Measurements from ENCODE around the gene NLRX1. TPM values are rescaled to one million over a fixed set of nuclear protein-coding genes. Genes with fewer than 3 reads are reported as not detected.
A peak's percentile ranks its signal among the peaks of the same experiment; 100 is the strongest.

Gene NLRX1
- total RNA-seq, 4 donors from 2014 or later, result 7.9 to 26.0 (median 14.7) TPM

- TF ChIP-seq, protein P1, sequence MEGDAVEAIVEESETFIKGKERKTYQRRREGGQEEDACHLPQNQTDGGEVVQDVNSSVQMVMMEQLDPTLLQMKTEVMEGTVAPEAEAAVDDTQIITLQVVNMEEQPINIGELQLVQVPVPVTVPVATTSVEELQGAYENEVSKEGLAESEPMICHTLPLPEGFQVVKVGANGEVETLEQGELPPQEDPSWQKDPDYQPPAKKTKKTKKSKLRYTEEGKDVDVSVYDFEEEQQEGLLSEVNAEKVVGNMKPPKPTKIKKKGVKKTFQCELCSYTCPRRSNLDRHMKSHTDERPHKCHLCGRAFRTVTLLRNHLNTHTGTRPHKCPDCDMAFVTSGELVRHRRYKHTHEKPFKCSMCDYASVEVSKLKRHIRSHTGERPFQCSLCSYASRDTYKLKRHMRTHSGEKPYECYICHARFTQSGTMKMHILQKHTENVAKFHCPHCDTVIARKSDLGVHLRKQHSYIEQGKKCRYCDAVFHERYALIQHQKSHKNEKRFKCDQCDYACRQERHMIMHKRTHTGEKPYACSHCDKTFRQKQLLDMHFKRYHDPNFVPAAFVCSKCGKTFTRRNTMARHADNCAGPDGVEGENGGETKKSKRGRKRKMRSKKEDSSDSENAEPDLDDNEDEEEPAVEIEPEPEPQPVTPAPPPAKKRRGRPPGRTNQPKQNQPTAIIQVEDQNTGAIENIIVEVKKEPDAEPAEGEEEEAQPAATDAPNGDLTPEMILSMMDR (IDR thresholded peaks at IDR 0.05), result no peak
- ATAC-seq (ENCODE audit: low FRiP score), result no peak
These were observed 34.0 kb downstream of the NLRX1 start for GRCh38 chr11:119202554-119202953.

DNA sequence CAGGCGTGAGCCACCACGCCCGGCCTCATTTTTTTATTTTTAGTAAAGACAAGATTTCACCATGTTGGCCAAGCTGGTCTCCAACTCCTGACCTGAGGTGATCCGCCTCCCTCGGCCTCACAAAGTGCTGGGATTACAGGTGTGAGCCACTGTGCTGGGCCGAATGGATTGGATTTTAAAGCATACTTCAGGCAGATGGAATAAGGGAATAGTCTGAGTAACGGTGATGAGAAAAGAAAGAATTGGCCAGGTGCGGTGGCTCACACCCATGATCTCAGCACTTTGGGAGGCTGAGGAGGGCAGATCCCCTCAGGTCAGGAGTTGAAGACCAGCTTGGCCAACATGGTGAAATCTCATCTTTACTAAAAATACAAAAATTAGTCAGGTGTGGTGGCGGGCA, 35.5 kb downstream of the NLRX1 start:
- ATAC-seq (ENCODE audit: low FRiP score) (no peak), DNase-seq (ENCODE audit: low spot score) (no peak)
- TF ChIP-seq, protein P1 (IDR thresholded peaks at IDR 0.05), result no peak

More at GRCh38 chr11:119202554-119202953, 34.0 kb downstream of the NLRX1 start:
- DNase-seq (ENCODE audit: low spot score), result no peak

GRCh38 chr11:119205080-119205479, 36.6 kb downstream of the NLRX1 start:
- TF ChIP-seq, protein P1 (IDR thresholded peaks at IDR 0.05), result no peak
- DNase-seq (ENCODE audit: low spot score), result no peak
- no peak for ATAC-seq (ENCODE audit: low FRiP score)

GRCh38 chr11:119205574-119206510, 37.3 kb downstream of the NLRX1 start, which contains the start of gene CBL:
TSS of gene CBL (plus strand) at chr11:119206339. CDS start at chr11:119206418, 79 bp downstream.
- TF ChIP-seq, protein P1 (IDR thresholded peaks at IDR 0.05), result peak in 2 of 3 donors; percentile 25 to 34
- ATAC-seq (ENCODE audit: low FRiP score), result peak; percentile 98

DNA sequence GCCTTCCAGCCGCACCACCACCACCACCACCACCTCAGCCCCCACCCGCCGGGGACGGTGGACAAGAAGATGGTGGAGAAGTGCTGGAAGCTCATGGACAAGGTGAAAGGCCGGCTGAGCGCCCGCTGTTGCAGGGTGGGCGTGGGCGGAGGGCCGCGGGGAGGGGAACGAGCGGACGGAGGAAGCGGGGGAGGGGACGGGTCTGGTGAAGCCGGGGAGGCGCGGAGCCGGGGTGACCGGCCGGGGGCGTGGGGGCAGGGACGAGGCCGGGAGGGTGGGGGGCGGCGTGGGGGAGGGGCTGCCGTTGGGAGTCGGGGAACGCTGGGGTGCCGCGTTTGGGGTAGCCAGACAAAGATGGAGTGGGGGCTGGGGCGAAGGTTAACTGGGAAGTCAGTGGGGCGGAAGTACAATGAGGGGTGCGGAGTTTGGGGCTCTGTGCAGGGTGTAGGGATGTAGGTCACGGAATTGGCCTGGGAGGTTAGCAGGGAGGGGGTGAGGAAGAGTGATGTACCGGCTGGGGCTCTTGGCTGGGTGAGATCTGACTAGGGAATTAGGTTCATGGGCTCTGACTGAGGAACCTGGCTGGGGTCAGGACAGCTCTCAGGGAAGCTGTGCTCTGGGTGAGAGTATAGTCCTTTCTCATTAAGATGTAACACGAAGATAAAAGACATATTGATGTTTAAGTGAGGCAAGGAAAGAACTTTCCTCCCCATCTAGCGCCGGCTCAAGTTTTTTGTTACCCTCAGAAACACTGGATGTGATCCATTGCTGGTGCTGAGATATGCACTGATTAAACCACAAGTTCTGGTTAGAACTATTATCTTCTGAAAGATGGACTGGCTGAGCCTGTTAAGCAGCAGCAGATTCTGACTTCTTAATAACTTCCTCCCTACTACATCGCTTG, 38.2 kb downstream of the NLRX1 start:
- TF ChIP-seq, protein P1 (IDR thresholded peaks at IDR 0.05), result no peak
- DNase-seq (ENCODE audit: low spot score) (peak; percentile 41), ATAC-seq (ENCODE audit: low FRiP score) (peak; percentile 47)

More at GRCh38 chr11:119205574-119206510, 37.3 kb downstream of the NLRX1 start, which contains the start of gene CBL:
- peak; percentile 96 for DNase-seq (ENCODE audit: low spot score)

DNA sequence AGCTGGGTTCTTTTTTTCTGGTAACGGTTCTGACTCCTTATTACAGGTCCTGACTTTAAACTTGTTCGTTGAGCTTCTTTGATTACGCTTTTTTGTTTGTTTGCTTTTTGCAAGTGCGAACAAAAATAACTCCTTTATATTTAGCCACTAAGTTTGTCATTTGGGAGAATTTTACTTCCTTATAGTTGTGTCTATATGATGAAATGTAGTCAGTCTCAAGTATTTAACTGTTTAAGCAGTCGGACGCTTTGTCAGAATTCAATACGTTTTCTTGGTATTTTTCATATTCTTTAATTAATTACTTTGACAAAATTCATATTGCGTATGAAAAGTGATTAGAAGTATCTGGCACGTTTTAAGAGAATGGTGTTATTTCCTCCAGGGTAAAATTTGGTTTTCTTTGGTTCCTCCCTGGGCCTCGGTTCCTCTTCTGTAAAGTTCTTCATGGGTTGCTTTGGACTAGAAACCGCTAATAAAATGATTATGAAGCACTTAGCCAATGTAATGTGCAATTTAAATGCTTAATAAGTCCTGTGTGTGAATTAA, 39.0 kb downstream of the NLRX1 start:
- no peak for DNase-seq (ENCODE audit: low spot score)

More for the DNA sequence above, 39.0 kb downstream of the NLRX1 start:
- TF ChIP-seq, protein P1 (IDR thresholded peaks at IDR 0.05), result no peak
- ATAC-seq (ENCODE audit: low FRiP score), result no peak
